IMR-90 (cell line): Measurements from ENCODE around the gene PRR5. TPM values are rescaled to one million over a fixed set of nuclear protein-coding genes. Genes with fewer than 3 reads are reported as not detected.
A peak's percentile ranks its signal among the peaks of the same experiment; 100 is the strongest.

Experiments
- ATAC-seq: fragments of 200-7000 bp; cut with Tn5 transposase; 2 replicates; pipeline ENCODE4 v1.9.1; 2020; ENCODE audit warnings: low read depth, mild to moderate bottlenecking, moderate library complexity
- BruUV-seq: library from RNA; stranded (reverse); fragments of 400-500 nt; replicated peaks from 2 replicates; lab custom pipeline; 2021; lab: Mats Ljungman, UMichigan
- CTCF ChIA-PET: fragments of 300-600 bp; formaldehyde crosslinking; extraction: SDS; loops from one replicate; lab custom pipeline; 2021; ENCODE audit warnings: antibody characterized with exemption; lab: Yijun Ruan, JAX
- POLR2A ChIA-PET: fragments of 300-600 bp; sonication (Branson Sonifier 250); formaldehyde crosslinking; loops from one replicate; lab custom pipeline; 2022; ENCODE audit warnings: antibody characterized with exemption; ENCODE audit not compliant: unreplicated experiment; lab: Charles Lee
- DNase-seq: peaks from one replicate; pipeline ENCODE4 v3.0.0; 2013
- H2AFZ ChIP-seq: replicated peaks from 2 replicates; pipeline ENCODE3; 2013; ENCODE audit warnings: low read length, mild to moderate bottlenecking; ENCODE audit not compliant: poor library complexity
- H2AK5ac ChIP-seq: 2 replicates; pipeline ENCODE4 v1.6.1; 2013; ENCODE audit warnings: low read depth, low read length, inconsistent platforms
- H2AK9ac ChIP-seq: replicated peaks from 2 replicates; pipeline ENCODE3; 2013; ENCODE audit warnings: mild to moderate bottlenecking, low read depth, low read length, moderate library complexity; ENCODE audit not compliant: poor library complexity
- H2BK120ac ChIP-seq: 2 replicates; pipeline ENCODE4 v1.6.1; 2013; ENCODE audit warnings: low read depth, low read length, inconsistent platforms
- H2BK15ac ChIP-seq: 3 replicates; pipeline ENCODE4 v1.6.1; 2013; ENCODE audit warnings: low read depth, low read length, inconsistent platforms
- H2BK20ac ChIP-seq: 2 replicates; pipeline ENCODE4 v1.6.1; 2013; ENCODE audit warnings: low read depth, mild to moderate bottlenecking, inconsistent platforms, low read length, moderate library complexity
- H2BK5ac ChIP-seq: 2 replicates; pipeline ENCODE4 v1.6.1; 2013; ENCODE audit warnings: mild to moderate bottlenecking, low read depth, low read length, inconsistent platforms; ENCODE audit not compliant: poor library complexity, severe bottlenecking
- H3K14ac ChIP-seq: replicated peaks from 2 replicates; pipeline ENCODE4 v1.6.1; 2013; ENCODE audit warnings: low read depth, low read length, inconsistent platforms
- H3K18ac ChIP-seq: 2 replicates; pipeline ENCODE4 v1.6.1; 2013; ENCODE audit warnings: low read depth, low read length, control low read depth
- H3K23ac ChIP-seq: 2 replicates; pipeline ENCODE4 v1.6.1; 2013; ENCODE audit warnings: low read depth, low read length, inconsistent platforms
- H3K27ac ChIP-seq: 2 replicates; pipeline ENCODE4 v1.5.1; 2013; ENCODE audit warnings: mild to moderate bottlenecking, control low read depth, low read length; ENCODE audit not compliant: insufficient read depth
- H3K27me3 ChIP-seq: 2 replicates; pipeline ENCODE4 v1.6.1; 2013; ENCODE audit warnings: low read length; ENCODE audit not compliant: control insufficient read depth, insufficient read depth
- H3K36me3 ChIP-seq: 2 replicates; pipeline ENCODE4 v1.6.1; 2013; ENCODE audit warnings: low read length, mixed read lengths; ENCODE audit not compliant: control insufficient read depth, insufficient read depth
- H3K4ac ChIP-seq: 2 replicates; pipeline ENCODE4 v1.6.1; 2013; ENCODE audit warnings: low read depth, low read length, inconsistent platforms
- H3K4me1 ChIP-seq: 2 replicates; pipeline ENCODE4 v1.6.1; 2013; ENCODE audit warnings: low read length, mixed read lengths; ENCODE audit not compliant: control insufficient read depth, insufficient read depth
- H3K4me2 ChIP-seq: 2 replicates; pipeline ENCODE4 v1.6.1; 2013; ENCODE audit warnings: low read depth, mild to moderate bottlenecking, control low read depth, low read length, moderate library complexity
- H3K4me3 ChIP-seq: 2 replicates; pipeline ENCODE4 v1.5.1; 2013; ENCODE audit warnings: low read depth, mild to moderate bottlenecking, control low read depth, low read length, moderate library complexity; ENCODE audit not compliant: insufficient read depth
- H3K56ac ChIP-seq: 2 replicates; pipeline ENCODE4 v1.6.1; 2013; ENCODE audit warnings: low read length, inconsistent platforms; ENCODE audit not compliant: insufficient read depth; ENCODE audit errors: extremely low read depth
- H3K79me1 ChIP-seq, 2 experiments: 2 replicates each; pipeline ENCODE4 v1.6.1; 2013; ENCODE audit warnings: low read length in 2 of 2, inconsistent platforms in 1 of 2, low read depth in 1 of 2
- H3K9ac ChIP-seq: 2 replicates; pipeline ENCODE4 v1.6.1; 2013; ENCODE audit warnings: low read depth, low read length, control low read depth
- H3K9me1 ChIP-seq: 2 replicates; pipeline ENCODE4 v1.6.1; 2013; ENCODE audit warnings: low read length, inconsistent platforms; ENCODE audit not compliant: insufficient read depth
- H3K9me3 ChIP-seq: 2 replicates; pipeline ENCODE4 v1.6.1; 2013; ENCODE audit warnings: low read length; ENCODE audit not compliant: control insufficient read depth, insufficient read depth
- H4K20me1 ChIP-seq: 2 replicates; pipeline ENCODE4 v1.6.1; 2013; ENCODE audit warnings: low read length, inconsistent platforms; ENCODE audit not compliant: insufficient read depth
- H4K5ac ChIP-seq: 2 replicates; pipeline ENCODE4 v1.6.1; 2013; ENCODE audit warnings: mild to moderate bottlenecking, low read depth, low read length, control low read depth
- H4K8ac ChIP-seq, 2 experiments: 2 replicates each; pipeline ENCODE4 v1.6.1; 2013; ENCODE audit warnings: low read depth in 2 of 2, low read length in 2 of 2, control low read depth in 1 of 2, inconsistent platforms in 1 of 2
- H4K91ac ChIP-seq: 2 replicates; pipeline ENCODE4 v1.6.1; 2013; ENCODE audit warnings: low read depth, low read length, inconsistent platforms; ENCODE audit not compliant: insufficient read depth
- BHLHE40 ChIP-seq: fragments of 150-350 bp; IDR thresholded peaks from 2 replicates; pipeline ENCODE4 v1.6.1; 2016; ENCODE audit warnings: mild to moderate bottlenecking, low read depth, low read length
- CEBPB ChIP-seq: IDR thresholded peaks from 2 replicates; pipeline ENCODE4 v1.6.1; 2012; ENCODE audit warnings: low read depth, low read length, improper control_type of control experiment
- MAFK ChIP-seq: IDR thresholded peaks from 2 replicates; pipeline ENCODE4 v1.6.1; 2012; ENCODE audit warnings: low read depth, low read length, improper control_type of control experiment
- NFE2L2 ChIP-seq: fragments of 150-350 bp; IDR thresholded peaks from 2 replicates; pipeline ENCODE4 v1.6.1; 2016; ENCODE audit warnings: low read depth, mild to moderate bottlenecking, low read length
- WGBS, 2 experiments: methylation state at CpG; one replicate each; pipeline versions ENCODE4 v1.1.5 to v1.1.7; 2013; ENCODE audit warnings: missing lambda C conversion rate in 2 of 2; ENCODE audit not compliant: insufficient read length in 1 of 2; ENCODE audit errors: extremely low coverage in 2 of 2; 5-methylcytosine and 5-hydroxymethylcytosine counted together
- dilution Hi-C: fragments of 300-500 bp; cut with HindIII; formaldehyde crosslinking; loops from one replicate; pipeline ENCODE4 v1.14.3; 2018; ENCODE audit warnings: low sequenced_read_pairs; ENCODE audit not compliant: unreplicated experiment
- in situ Hi-C: fragments of 300-500 bp; cut with MboI; formaldehyde crosslinking; loops from 3 replicates; pipeline ENCODE4 v1.14.3; 2019; ENCODE audit warnings: low sequenced_read_pairs, inconsistent platforms, mixed read lengths
- intact Hi-C: fragments of 100-400 bp; cut with micrococcal nuclease; formaldehyde crosslinking; loops from 2 replicates; pipeline ENCODE4 v1.10.0; 2022
- polyA plus RNA-seq, 3 experiments: library from polyadenylated mRNA; depleted of rRNA; stranded (reverse); fragments of >200 nt; gene quantifications; 2 replicates each; pipeline ENCODE4 v1.2.3, GENCODE V29; 2012; ENCODE audit warnings: low replicate concordance in 1 of 3
- total RNA-seq: library from RNA; depleted of rRNA; stranded (reverse); fragments of >200 nt; gene quantifications from 2 replicates; pipeline ENCODE4 v1.2.3, GENCODE V29; 2012
- TF ChIP-seq, protein P1 (sequence below): fragments of 150-350 bp; IDR thresholded peaks from 2 replicates; pipeline ENCODE4 v1.6.1; 2017; ENCODE audit warnings: mild to moderate bottlenecking, antibody characterized with exemption, low read length, low read depth

The PRR5 gene
- total and polyA plus RNA-seq, 2 of the 4 experiments (the other 2 are of a cell fraction) = 8.1 to 24.3 TPM

DNA sequence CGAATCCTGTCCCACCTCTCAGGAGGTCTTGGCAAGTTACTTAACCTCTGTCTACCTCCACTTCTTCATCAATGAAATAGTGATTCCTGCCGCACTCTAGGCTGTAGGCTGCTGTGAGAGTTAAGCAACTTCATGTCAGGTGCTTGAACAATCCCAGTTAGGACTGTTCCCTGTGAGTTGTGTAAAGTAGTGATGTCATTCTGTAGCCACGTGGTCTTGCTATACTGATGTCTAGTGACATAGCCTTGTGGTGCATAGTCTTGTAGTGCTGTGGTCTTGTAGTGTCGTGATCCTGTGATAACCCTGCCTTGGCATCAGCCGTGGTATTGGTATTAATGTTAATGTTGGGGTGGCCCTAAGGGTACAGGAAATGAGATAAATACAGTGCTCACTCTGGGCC lies 30.3 kb upstream of the PRR5 start:
- Histone ChIP-seq H2AK5ac (peak overlapping the region; percentile 15; the same call in 1 of the 2 replicates), H3K36me3 (no peaks in the 10 kb centered on the region; the same call in 1 of the 2 replicates), H4K20me1 (peaks cover 21% of the 10 kb centered on the region), H3K4ac (no peak overlapping the region), H2BK20ac (no peak overlapping the region), H3K23ac (no peak overlapping the region), H2BK5ac (no peak overlapping the region), H3K27ac (no peak overlapping the region), H4K5ac (no peak overlapping the region), H3K4me1 (peaks cover 17% of the 10 kb centered on the region; the same call in 1 of the 2 replicates), H3K56ac (no peak overlapping the region), H4K8ac (no peak overlapping the region), H3K18ac (no peak overlapping the region), H3K9ac (no peak overlapping the region), H4K91ac (no peak overlapping the region), H3K14ac (no peak overlapping the region), H3K4me2 (no peak overlapping the region), H3K27me3 (no peaks in the 10 kb centered on the region; the same call in 1 of the 2 replicates), H2AK9ac (no peak overlapping the region), H2BK120ac (no peak overlapping the region), H3K9me3 (no peaks in the 10 kb centered on the region), H2BK15ac (no peak overlapping the region), H2AFZ (no peak overlapping the region), H3K4me3 (no peak overlapping the region), H3K79me1 (peaks cover 3 to 18% of the 10 kb centered on the region in 2 experiments; a peak in 2 of 4 replicates), H3K9me1 (no peaks in the 10 kb centered on the region)
- no TSS peak for BruUV-seq
- intact Hi-C loops (no loop called here), in situ Hi-C loops (no loop called here), dilution Hi-C loops (no loop called here)
- 56% methylated on average over 3 of the region's 5 CpGs; no CpG with 5 or more reads in 1 of the 2 experiments for WGBS, 2 experiments
- TF ChIP-seq NFE2L2 (no peak), MAFK (no peak), BHLHE40 (no peak), CEBPB (peak; percentile 88)
- TF ChIP-seq, protein P1, sequence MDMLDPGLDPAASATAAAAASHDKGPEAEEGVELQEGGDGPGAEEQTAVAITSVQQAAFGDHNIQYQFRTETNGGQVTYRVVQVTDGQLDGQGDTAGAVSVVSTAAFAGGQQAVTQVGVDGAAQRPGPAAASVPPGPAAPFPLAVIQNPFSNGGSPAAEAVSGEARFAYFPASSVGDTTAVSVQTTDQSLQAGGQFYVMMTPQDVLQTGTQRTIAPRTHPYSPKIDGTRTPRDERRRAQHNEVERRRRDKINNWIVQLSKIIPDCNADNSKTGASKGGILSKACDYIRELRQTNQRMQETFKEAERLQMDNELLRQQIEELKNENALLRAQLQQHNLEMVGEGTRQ = peak; percentile 82
- POLR2A ChIA-PET = no interaction called here
- CTCF ChIA-PET = no interaction called here
- ATAC-seq = no peak
- DNase-seq = peak; percentile 83
